ENCODE data around the gene LIPT1.
"Not testable (repeated sequence)": the region's sequence is repeated elsewhere in the genome, so short reads cannot be mapped to it uniquely, and the experiment has no call there.

LIPT1 gene

DNA sequence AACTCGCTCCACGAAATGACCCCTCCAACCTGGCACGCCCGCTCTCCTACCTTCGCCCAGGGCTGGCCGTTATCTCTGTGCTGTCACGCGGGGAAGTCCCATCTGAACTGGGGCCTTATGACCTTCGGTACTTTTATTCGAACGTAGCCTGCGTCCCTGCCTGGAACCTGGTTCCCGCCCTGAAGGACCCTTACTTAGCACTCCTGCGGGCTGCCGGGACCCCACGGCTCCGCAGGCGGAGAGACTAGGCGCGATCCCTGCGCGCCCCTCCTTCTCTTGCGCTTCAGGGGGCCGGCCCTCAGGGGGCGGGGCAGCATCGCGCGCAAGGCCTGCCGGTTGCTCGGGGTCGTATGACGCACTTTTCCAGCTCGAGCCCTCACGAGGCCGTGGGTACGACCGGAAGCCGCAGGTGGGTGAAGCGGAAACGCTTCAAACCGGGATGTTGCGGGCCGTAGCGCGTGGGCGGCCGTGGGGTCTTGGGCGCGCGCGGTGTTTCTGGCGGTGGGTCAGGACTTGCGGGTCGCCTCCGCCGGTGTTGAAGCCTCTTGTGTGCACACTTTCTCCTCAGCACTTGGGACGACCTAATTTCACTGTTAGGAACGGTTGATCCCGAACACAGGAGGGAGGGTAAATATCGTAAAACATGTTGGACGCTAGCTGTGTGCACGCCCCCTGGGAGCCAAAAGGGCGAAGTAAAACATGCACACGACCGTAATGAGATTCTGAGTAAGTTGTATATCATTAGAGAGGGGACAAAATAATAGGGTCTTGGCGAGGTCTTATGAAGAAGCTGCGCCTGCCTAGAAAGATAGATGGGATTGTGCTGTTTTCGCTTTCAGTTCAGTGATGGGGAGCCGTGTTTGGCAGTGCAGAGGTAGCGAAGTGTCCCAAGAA lies at the start of gene LIPT1, which contains the start of gene TSGA10:
LIPT1 (plus strand) TSS at position 325 of the 894 bp plus-strand sequence. CDS start 6,991 bp downstream, outside the sequence.
TSGA10 (minus strand) TSS at position 300 of the 894 bp plus-strand sequence. CDS start 45,503 bp downstream, outside the sequence.
- TF ChIP-seq ZNF274 (IDR thresholded peaks at IDR 0.05; ENCODE audit: low read depth, low read length), result no peak

DNA sequence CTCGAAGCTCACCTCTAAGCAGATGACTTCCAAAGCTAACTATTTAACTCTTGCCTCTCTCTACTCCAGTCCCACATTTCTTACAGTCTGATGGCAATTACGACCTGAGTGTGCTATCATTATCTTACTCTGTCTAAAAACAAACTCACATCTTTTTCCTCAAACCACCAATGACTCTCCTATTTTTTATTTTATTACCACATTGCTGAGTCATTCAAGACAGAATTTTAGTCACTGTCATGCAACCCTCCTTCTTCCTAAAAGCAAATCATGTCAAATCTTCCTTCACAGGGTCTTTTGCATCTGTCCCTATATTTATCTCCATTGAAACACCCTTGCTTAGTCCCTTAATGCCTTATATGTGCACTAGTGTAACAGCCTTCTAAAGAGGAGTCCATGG lies 47.9 kb upstream of the LIPT1 start:
- TF ChIP-seq ZNF274 (IDR thresholded peaks at IDR 0.05; ENCODE audit: low read depth, low read length), result no peak
- H3K4me3 ChIP-seq (ENCODE audit: low read length), result no peak overlapping the region

More for the DNA sequence above, at the start of gene LIPT1, which contains the start of gene TSGA10:
- H3K4me3 ChIP-seq (ENCODE audit: low read length), result peak within 1 kb of the TSS; percentile 95

- no peak overlapping the region for H3K4me3 ChIP-seq (ENCODE audit: low read length)
- no peak for TF ChIP-seq ZNF274 (IDR thresholded peaks at IDR 0.05; ENCODE audit: low read depth, low read length)
Measured at GRCh38 chr2:99111236-99111635, 43.5 kb upstream of the LIPT1 start.

GRCh38 chr2:99111945-99112344 lies 42.8 kb upstream of the LIPT1 start:
- no peak for TF ChIP-seq ZNF274 (IDR thresholded peaks at IDR 0.05; ENCODE audit: low read depth, low read length)
- no peak overlapping the region for H3K4me3 ChIP-seq (ENCODE audit: low read length)

DNA sequence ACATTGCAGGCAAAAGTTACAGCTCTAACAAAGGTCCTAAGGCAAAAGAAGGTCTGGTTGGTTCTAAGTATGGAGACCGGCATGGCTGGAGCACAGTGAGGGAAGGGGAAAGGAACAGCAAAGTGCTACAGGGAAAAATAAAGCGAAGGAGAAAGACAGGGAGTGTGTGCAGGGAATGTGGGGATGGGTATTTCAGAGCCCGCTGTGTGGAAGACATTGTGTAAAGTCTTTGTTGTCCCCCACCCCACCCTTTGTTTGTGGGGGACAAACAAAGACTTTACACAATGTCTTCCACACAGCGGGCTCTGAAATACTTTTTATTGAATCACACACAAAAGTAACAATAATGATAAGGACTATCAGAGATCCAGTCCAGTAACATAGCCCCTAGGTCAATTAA lies 42.1 kb upstream of the LIPT1 start:
- no peak for TF ChIP-seq ZNF274 (IDR thresholded peaks at IDR 0.05; ENCODE audit: low read depth, low read length)
- no peak overlapping the region for H3K4me3 ChIP-seq (ENCODE audit: low read length)

GRCh38 chr2:99127981-99128380 lies 26.8 kb upstream of the LIPT1 start:
- no peak overlapping the region for H3K4me3 ChIP-seq (ENCODE audit: low read length)
- no peak for TF ChIP-seq ZNF274 (IDR thresholded peaks at IDR 0.05; ENCODE audit: low read depth, low read length)

DNA sequence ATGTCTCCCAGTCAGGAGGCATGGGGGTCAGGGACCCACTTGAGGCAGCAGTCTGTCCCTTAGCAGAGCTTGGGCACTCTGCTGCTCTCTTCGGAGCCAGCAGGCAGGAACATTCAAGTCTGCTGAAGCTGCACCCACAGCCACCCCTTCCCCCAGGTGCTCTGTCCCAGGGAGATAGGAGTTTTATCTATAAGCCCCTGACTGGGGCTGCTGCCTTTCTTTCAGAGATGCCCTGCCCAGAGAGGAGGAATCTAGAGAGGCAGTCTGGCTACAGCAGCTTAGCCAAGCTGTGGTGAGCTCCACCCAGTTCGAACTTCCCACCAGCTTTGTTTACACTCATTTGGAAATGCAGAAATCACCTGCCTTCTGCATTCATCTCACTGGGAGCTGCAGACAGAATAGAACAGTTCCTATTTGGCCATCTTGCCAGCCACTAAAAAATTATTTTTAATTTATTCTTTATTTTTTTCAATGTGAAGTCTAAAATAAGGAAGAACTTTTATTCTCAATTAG lies 19.7 kb upstream of the LIPT1 start:
- not testable (repeated sequence) for H3K4me3 ChIP-seq (ENCODE audit: low read length)

DNA sequence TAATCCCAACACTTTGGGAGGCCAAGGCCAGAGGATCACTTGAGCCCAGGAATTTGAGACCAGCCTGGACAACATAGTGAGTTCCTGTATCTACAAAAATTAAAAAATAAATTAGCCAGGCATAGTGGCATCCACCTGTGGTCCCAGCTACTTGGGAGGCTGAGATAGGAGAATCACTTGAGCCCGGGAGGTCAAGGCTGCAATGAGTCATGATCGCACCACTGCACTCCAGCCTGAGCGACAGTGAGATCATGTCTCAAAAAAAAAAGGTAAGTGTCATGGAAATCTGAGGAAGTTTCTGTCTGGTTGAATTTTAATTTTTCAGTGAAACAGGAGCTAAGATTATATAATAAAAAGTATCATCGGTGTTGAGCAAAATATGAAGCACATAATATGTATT lies 15.8 kb upstream of the LIPT1 start:
- TF ChIP-seq ZNF274 (IDR thresholded peaks at IDR 0.05; ENCODE audit: low read depth, low read length), result no peak
- no peak overlapping the region for H3K4me3 ChIP-seq (ENCODE audit: low read length)

DNA sequence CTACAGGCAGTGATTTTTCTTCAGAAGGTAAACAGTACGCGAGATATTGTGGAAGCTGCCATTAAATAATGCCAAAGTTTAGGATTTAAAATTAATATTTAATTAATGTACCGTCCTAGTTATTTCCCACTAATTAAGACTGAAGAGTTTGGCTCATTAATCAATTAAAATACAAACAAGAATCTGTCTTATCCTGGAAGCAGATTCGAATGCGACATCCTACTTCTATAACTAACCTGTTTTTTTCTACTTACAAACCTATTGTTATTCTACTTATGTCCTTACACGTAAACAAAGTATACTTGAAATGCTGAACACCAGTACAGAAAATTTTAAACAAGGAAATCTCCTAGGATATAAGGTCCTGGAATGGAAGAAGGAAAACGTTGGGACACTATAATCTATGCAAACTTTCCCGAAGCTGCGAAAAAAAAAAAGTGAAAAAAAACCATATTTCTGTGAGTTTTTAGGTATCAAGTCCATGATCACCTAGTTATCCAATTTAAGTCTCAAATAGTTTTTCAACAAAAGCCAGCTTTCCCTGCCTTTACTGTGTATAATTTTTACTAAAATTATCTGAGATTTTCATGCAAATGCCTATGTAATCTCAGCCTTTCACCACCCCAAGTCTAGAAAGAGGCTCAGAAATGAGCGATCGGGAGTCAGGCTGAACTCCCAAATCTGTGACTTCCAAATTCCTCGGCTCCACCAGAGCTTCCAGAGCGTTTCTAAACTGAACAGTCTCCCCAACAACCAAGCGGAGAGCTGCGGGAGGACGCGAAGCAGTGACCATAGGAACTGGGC lies 14.5 kb upstream of the LIPT1 start:
- peak overlapping the region; percentile 73 for H3K4me3 ChIP-seq (ENCODE audit: low read length)
- TF ChIP-seq ZNF274 (IDR thresholded peaks at IDR 0.05; ENCODE audit: low read depth, low read length), result no peak

DNA sequence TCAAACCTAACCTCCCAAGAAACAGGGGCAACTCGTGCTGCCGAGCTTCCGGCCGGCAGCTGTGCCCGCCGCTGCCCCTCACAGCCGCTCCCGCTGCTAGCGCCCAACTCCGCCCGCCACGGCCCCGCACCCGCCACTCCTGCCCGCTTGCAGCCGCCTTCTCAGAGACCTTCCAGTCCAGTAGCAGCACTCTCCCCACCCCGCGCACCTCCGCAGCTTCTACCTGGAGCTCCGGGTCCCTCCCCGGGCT lies 14.0 kb upstream of the LIPT1 start:
- H3K4me3 ChIP-seq (ENCODE audit: low read length), result peak overlapping the region; percentile 73
- no peak for TF ChIP-seq ZNF274 (IDR thresholded peaks at IDR 0.05; ENCODE audit: low read depth, low read length)

DNA sequence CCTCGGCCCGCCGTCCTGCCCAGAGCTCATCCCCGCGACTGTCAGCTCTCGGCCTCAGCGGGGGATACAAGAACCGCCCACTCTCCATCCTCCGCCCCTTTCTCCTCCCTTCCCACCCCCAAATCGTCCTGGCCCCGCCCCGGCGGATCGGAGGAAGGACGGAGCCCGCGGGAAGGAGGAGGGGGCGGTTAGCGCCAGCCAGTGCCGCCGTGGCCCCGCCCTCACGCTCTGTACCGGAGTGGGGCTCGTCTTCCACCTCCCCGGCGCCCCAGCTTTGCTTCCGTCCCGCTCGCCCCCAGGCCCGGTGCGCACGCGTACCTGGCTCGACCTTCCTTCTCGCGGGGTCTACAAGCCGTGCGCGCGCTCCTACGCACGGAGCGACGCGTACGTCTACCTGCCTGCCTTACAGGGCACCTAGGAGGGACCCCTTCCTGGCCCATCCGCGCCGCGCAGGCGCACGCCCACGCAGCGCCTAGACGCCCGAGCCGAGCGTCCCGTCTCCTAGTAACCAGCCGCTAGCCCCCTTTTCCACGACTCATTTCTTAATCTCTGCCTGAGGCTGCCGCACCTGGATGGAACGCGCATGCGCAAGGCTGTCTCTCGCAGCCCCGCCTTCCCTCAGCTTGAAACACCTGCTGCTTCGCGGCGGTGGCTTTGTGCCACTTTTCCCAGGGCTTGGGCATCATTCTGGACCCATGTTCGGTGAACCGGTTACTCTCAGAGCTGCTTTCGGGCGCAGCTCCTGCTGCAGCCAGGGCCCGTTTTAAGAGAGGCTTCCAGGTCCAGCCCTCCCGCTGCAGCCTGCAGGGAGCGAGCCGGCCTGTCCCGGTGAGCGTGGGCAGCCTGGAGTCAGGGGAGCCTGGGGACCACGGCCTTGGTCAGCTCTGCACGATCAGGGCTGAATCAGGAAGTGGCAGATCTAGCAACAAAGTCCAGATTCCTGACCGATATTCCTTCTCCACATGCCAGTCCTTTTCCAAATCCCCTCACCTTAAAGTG lies 13.4 kb upstream of the LIPT1 start, which contains the start of gene C2orf15:
C2orf15 (plus strand) TSS at position 598 of the 999 bp plus-strand sequence. CDS start 8,852 bp downstream, outside the sequence.
- no peak for TF ChIP-seq ZNF274 (IDR thresholded peaks at IDR 0.05; ENCODE audit: low read depth, low read length)
- H3K4me3 ChIP-seq (ENCODE audit: low read length), result peak within 1 kb of the TSS; percentile 73

DNA sequence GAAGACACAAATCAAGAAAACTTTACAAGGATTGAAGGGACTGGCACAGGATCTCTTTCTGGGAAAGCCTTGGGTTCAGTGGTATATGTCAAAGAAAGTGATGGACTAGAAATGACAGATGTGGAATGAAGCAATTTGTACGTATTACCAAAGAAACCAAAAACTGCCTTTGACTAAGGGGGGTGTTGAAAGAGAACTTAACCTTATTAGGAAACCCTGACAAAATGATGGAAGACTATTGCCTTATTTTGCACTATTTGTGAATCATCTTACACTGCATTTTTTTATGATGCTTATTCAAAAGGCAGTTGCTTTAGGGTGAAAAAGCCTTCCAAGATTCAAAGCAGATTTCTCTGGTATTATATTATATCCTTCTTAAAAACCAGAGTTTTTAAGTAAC lies 4.1 kb upstream of the LIPT1 start:
- no peak for TF ChIP-seq ZNF274 (IDR thresholded peaks at IDR 0.05; ENCODE audit: low read depth, low read length)
- H3K4me3 ChIP-seq (ENCODE audit: low read length), result no peak overlapping the region

DNA sequence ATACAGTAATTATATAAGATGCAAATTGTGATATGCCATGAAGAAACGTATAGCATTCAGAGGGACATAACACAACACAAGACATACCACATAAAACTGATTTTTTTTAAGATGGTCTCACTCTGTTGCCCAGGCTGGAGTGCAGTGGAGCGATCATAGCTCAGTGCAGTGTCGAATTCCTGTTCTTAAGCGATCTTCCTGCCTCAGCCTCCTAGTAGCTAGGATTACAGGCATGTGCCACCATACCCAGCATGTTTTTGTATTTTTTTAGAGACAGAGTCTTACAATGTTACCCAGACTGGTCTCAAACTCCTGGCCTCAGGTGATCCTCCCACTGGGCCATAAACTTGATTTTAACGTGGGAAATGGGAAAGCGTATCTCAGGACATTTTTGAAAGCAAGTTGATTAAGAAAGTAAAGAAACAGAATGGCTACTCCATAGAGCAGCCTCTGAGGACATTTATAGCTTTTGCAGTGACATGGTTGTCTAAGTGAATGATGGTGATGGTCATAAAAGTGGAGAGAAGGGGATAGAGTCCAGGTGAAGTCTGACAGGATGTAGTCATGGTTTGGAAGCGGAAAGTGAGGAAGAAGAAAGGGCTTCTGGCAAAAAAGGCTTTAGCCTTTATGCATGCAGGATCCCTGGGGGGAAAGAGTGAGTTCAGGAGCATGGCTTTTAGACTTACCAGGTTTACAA lies 2.4 kb upstream of the LIPT1 start:
- TF ChIP-seq ZNF274 (IDR thresholded peaks at IDR 0.05; ENCODE audit: low read depth, low read length), result no peak
- no peak overlapping the region for H3K4me3 ChIP-seq (ENCODE audit: low read length)

All from GM08714 (cell line).